ENCODE data around the gene MCM3AP.

MCM3AP gene

GRCh38 chr21:46217511-46218196, 67.8 kb downstream of the MCM3AP start:
- no peak for DNase-seq (ENCODE audit: low spot score)

- DNase-seq (ENCODE audit: low spot score), result no peak
Observed at GRCh38 chr21:46216132-46216747, 69.2 kb downstream of the MCM3AP start.

- no peak for DNase-seq (ENCODE audit: low spot score)
Observed at GRCh38 chr21:46215436-46216131, 69.8 kb downstream of the MCM3AP start.

GRCh38 chr21:46214478-46215340, 70.7 kb downstream of the MCM3AP start:
- no peak for DNase-seq (ENCODE audit: low spot score)

GRCh38 chr21:46213620-46214286, 71.7 kb downstream of the MCM3AP start:
- no peak for DNase-seq (ENCODE audit: low spot score)

GRCh38 chr21:46212721-46213484, 72.5 kb downstream of the MCM3AP start:
- DNase-seq (ENCODE audit: low spot score), result no peak

- no peak for DNase-seq (ENCODE audit: low spot score)
Observed at GRCh38 chr21:46211786-46212720, 73.4 kb downstream of the MCM3AP start.

- DNase-seq (ENCODE audit: low spot score), result no peak
Observed at GRCh38 chr21:46211376-46211775, 74.0 kb downstream of the MCM3AP start.

- DNase-seq (ENCODE audit: low spot score), result no peak
Observed at GRCh38 chr21:46210378-46211136, 74.9 kb downstream of the MCM3AP start.

- DNase-seq (ENCODE audit: low spot score), result peak; percentile 40
Observed at GRCh38 chr21:46208761-46209721, 76.4 kb downstream of the MCM3AP start.

- no peak for DNase-seq (ENCODE audit: low spot score)
Observed at GRCh38 chr21:46207920-46208591, 77.4 kb downstream of the MCM3AP start.

- DNase-seq (ENCODE audit: low spot score), result no peak
Observed at GRCh38 chr21:46207006-46207919, 78.1 kb downstream of the MCM3AP start.

GRCh38 chr21:46206163-46207005, 79.0 kb downstream of the MCM3AP start:
- DNase-seq (ENCODE audit: low spot score), result no peak

- DNase-seq (ENCODE audit: low spot score), result no peak
Observed at GRCh38 chr21:46205766-46206162, 79.6 kb downstream of the MCM3AP start.

GRCh38 chr21:46205166-46205565, 80.2 kb downstream of the MCM3AP start:
- no peak for DNase-seq (ENCODE audit: low spot score)

Data from globus pallidus (tissue), 1 donor.